MM.1S (cell line): ENCODE data around the gene ASNS.

Source experiments
- EZH2 ChIP-seq: fragments of 300-600 bp; sonication (generic); optimal IDR thresholded peaks from 2 replicates; pipeline ENCODE3; 2017; ENCODE audit warnings: low read depth, mild to moderate bottlenecking, antibody characterized with exemption, low read length, mixed read lengths
- TF ChIP-seq, protein P1 (sequence below): fragments of 300-600 bp; sonication (generic); IDR thresholded peaks from 2 replicates; pipeline ENCODE4 v1.5.1; 2016; ENCODE audit warnings: antibody characterized with exemption, low read length, mixed read lengths

DNA sequence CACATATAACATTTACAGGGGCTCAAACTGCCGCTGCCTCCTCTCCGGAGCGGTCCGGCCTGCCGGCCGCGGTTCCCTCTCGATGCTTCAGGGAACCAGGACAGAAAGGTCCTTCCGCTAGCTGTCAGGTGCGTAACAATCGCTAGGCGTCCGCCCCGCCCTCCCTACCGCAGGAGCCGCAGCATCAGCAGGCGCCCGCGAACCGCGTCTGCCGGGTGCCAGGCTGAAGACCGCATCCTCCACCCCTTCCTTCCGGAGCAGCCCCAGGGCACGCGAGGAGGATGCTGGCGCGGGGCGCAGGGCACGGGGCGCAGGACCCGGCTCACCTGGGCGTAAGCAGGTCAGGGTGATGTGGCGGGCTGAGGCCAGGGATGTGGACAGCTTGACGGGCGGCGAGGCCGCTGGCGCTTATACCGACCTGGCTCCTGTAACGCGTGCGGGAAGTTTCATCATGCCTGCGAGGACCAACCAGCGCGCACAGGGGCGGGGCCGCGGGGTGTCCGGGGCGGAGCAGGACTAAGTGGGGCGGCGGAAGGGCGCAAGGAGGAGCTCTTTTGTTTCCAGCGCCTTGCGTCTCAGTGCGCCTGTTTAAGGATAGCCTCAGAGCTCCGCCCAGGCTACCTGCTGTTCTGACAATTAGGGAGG lies at the start of gene ASNS:
- TF ChIP-seq, protein P1, sequence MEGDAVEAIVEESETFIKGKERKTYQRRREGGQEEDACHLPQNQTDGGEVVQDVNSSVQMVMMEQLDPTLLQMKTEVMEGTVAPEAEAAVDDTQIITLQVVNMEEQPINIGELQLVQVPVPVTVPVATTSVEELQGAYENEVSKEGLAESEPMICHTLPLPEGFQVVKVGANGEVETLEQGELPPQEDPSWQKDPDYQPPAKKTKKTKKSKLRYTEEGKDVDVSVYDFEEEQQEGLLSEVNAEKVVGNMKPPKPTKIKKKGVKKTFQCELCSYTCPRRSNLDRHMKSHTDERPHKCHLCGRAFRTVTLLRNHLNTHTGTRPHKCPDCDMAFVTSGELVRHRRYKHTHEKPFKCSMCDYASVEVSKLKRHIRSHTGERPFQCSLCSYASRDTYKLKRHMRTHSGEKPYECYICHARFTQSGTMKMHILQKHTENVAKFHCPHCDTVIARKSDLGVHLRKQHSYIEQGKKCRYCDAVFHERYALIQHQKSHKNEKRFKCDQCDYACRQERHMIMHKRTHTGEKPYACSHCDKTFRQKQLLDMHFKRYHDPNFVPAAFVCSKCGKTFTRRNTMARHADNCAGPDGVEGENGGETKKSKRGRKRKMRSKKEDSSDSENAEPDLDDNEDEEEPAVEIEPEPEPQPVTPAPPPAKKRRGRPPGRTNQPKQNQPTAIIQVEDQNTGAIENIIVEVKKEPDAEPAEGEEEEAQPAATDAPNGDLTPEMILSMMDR = 0 out of 2 replicates have a peak, but pooled peaks have one; percentile 5
- TF ChIP-seq EZH2 = no peak
